ENCODE measurements around the gene ELOVL7.
"Not testable (repeated sequence)": the region's sequence is repeated elsewhere in the genome, so short reads cannot be mapped to it uniquely, and the experiment has no call there.

Gene ELOVL7

GRCh38 chr5:60886158-60886557, 42.1 kb upstream of the ELOVL7 start:
- no peak overlapping the region for H3K4me3 ChIP-seq (replicated peaks in 1 of 2; ENCODE audit: low read depth in 2 of 2, low read length in 2 of 2)
- DNase-seq (ENCODE audit: low read depth in 2 of 2) = no peak
- TF ChIP-seq CTCF (IDR thresholded peaks at IDR 0.05; ENCODE audit: low read depth, low read length) = no peak

DNA sequence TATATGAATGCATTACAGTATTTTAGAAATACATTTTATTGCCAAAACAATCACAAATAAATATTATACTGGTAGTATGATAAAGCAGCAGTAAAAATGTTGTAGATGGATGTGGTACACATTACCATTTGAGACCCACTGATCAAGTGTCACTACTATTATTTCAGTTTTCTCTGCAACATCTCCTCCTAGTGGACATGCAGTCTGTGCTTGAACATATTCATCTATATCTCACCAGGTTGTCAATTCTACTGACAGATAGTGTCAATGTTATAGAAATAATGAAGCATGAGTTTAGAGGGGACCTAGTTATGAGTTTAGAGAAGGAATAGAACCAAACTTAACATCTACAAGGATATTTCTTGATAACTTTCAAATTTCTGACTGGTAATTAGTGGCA, 39.2 kb upstream of the ELOVL7 start:
- peak; percentile 4 to 44 for DNase-seq (ENCODE audit: low read depth in 2 of 2)
- no peak overlapping the region for H3K4me3 ChIP-seq (replicated peaks in 1 of 2; ENCODE audit: low read depth in 2 of 2, low read length in 2 of 2)
- peak; percentile 52 for TF ChIP-seq CTCF (IDR thresholded peaks at IDR 0.05; ENCODE audit: low read depth, low read length)

DNA sequence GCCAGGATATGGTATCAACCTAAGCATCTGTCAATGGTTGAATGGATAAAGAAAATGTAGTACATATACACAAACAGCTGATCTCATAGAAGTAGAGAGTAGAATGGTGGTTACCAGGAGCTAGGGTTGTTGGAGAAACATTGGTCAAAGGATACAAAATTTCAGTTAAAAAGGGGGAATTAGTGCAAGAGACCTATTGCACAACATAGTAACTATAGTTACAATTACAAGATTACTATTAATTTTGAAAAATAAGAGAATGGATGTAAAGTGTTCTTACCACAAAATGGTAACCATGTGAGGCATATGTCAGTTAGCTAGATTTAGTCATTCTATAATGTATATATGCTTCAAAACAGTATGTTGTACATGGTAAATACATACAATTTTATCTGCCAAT, 28.8 kb upstream of the ELOVL7 start:
- TF ChIP-seq CTCF (IDR thresholded peaks at IDR 0.05; ENCODE audit: low read depth, low read length) = no peak
- DNase-seq (ENCODE audit: low read depth in 2 of 2) = no peak
- no peak overlapping the region for H3K4me3 ChIP-seq (replicated peaks in 1 of 2; ENCODE audit: low read depth in 2 of 2, low read length in 2 of 2)

- no peak for TF ChIP-seq CTCF (IDR thresholded peaks at IDR 0.05; ENCODE audit: low read depth, low read length)
- DNase-seq (ENCODE audit: low read depth in 2 of 2) = no peak
- no peak overlapping the region for H3K4me3 ChIP-seq (replicated peaks in 1 of 2; ENCODE audit: low read depth in 2 of 2, low read length in 2 of 2)
These were observed 26.8 kb upstream of the ELOVL7 start for GRCh38 chr5:60870857-60871256.

DNA sequence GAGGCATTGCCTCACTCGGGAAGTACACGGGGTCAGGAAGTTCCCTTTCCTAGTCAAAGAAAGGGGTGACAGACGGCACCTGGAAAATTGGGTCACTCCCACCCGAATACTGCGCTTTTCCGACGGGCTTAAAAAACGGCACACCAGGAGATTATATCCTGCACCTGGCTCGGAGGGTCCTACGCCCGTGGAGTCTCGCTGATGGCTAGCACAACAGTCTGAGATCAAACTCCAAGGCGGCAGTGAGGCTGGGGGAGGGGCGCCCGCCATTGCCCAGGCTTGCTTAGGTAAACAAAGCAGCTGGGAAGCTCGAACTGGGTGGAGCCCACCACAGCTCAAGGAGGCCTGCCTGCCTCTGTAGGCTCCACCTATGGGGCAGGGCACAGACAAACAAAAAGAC, 16.5 kb upstream of the ELOVL7 start:
- H3K4me3 ChIP-seq (replicated peaks in 1 of 2; ENCODE audit: low read depth in 2 of 2, low read length in 2 of 2); DNase-seq (ENCODE audit: low read depth in 2 of 2): not testable (repeated sequence)

DNA sequence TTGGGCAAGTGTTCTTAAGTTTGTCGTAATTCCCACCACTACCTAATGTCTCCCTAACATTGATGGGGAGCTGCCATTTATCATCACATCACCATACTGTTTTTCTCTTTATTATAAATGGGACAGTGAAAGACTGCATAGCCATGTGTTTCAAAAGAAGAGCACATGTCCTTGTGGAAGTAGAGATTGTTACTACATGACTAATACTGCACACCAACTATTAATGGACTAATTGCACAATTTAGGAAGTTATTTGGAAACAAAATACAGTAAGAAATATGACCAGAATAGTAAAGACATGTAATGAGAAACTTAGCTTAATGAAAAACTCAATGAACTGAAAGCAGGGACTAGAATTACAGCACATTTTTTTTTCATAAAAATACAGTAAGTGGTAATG, 12.0 kb upstream of the ELOVL7 start:
- TF ChIP-seq CTCF (IDR thresholded peaks at IDR 0.05; ENCODE audit: low read depth, low read length) = no peak
- H3K4me3 ChIP-seq (replicated peaks in 1 of 2; ENCODE audit: low read depth in 2 of 2, low read length in 2 of 2) = no peak overlapping the region
- peak; percentile 44 to 74 for DNase-seq (ENCODE audit: low read depth in 2 of 2)

DNA sequence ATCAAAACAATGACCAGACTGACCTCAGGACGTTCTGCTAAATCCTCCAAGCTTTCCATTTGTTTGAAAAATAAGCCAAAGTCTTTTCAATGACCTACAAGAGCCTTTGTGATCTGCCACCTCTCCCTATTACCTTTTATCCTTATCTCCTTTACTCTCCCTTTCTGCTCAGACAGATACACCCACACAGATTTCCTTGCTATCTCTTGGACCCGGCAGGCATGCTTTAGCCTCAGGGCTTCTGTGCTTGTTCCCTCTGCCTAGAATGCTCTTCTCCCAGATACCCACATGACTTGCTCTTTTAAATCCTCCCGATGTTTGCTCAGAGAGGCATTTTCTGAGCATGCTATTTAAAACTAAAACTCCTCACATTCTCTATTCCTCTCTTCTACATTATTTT, 8.9 kb upstream of the ELOVL7 start:
- DNase-seq (ENCODE audit: low read depth in 2 of 2) = no peak

More for the DNA sequence above, 8.9 kb upstream of the ELOVL7 start:
- no peak overlapping the region for H3K4me3 ChIP-seq (replicated peaks in 1 of 2; ENCODE audit: low read depth in 2 of 2, low read length in 2 of 2)
- TF ChIP-seq CTCF (IDR thresholded peaks at IDR 0.05; ENCODE audit: low read depth, low read length) = no peak
